Tibial nerve (tissue), 3 donors: ENCODE results near the gene PAPSS2.

ENCODE experiments used
- EP300 ChIP-seq, 2 donors: sonication (generic); formaldehyde crosslinking; IDR thresholded peaks; one replicate each; pipeline ENCODE4 v1.6.1; 2017; ENCODE audit warnings: antibody characterized with exemption in 2 of 2, mild to moderate bottlenecking in 1 of 2
- POLR2A ChIP-seq, 2 donors: fragments of 450-650 bp; IDR thresholded peaks; one replicate each; pipeline ENCODE4 v1.6.1; 2017; ENCODE audit warnings: antibody characterized with exemption in 2 of 2, mild to moderate bottlenecking in 2 of 2, moderate library complexity in 2 of 2

GRCh38 chr10:87656431-87657072 is 3.1 kb upstream of the PAPSS2 start:
- TF ChIP-seq POLR2A (IDR thresholded peaks at IDR 0.05), result no peak
- TF ChIP-seq EP300 (IDR thresholded peaks at IDR 0.05), result no peak
